Lower lobe of right lung (tissue), 2 donors: ENCODE data around the gene SYNM. TPM values are rescaled to one million over a fixed set of nuclear protein-coding genes. Genes with fewer than 3 reads are reported as not detected.

ENCODE experiments used
- ATAC-seq, 2 donors: fragments of 200-7000 bp; cut with Tn5 transposase; one replicate each; pipeline ENCODE4 v1.9.1; 2020 to 2022; ENCODE audit warnings: mild to moderate bottlenecking in 2 of 2, moderate library complexity in 2 of 2
- DNase-seq: peaks from one replicate; pipeline ENCODE4 v3.0.0-alpha.2; 2020
- H3K27ac ChIP-seq: fragments of 200-600 bp; one replicate; pipeline ENCODE4 v1.8.0; 2022
- H3K27me3 ChIP-seq: fragments of 200-600 bp; one replicate; pipeline ENCODE4 v1.8.0; 2022; ENCODE audit warnings: low read depth
- H3K36me3 ChIP-seq: fragments of 200-600 bp; one replicate; pipeline ENCODE4 v1.8.0; 2022; ENCODE audit warnings: mild to moderate bottlenecking
- H3K4me1 ChIP-seq: fragments of 200-600 bp; one replicate; pipeline ENCODE4 v1.8.0; 2022
- H3K4me3 ChIP-seq: fragments of 200-600 bp; one replicate; pipeline ENCODE4 v1.8.0; 2022; ENCODE audit warnings: mild to moderate bottlenecking
- H3K9me3 ChIP-seq: fragments of 200-600 bp; one replicate; pipeline ENCODE4 v1.8.0; 2022
- CTCF ChIP-seq: fragments of 200-600 bp; IDR thresholded peaks from one replicate; pipeline ENCODE4 v1.8.0; 2022; ENCODE audit warnings: antibody characterized with exemption, mild to moderate bottlenecking
- intact Hi-C: fragments of 100-400 bp; cut with DNase I; formaldehyde crosslinking; loops from one replicate; pipeline ENCODE4 v1.11.0; 2022
- total RNA-seq: library from RNA; stranded (reverse); fragmentation: NEBNext Ultra II Directional; extraction: Animal tissue kit (Norgen Biotek cat#: 25700); gene quantifications from one replicate; pipeline ENCODE4 v1.2.1, GENCODE V29; 2021
- donor health status: DM: no; HTN: yes; CAD: no; lungs with severe emphysema.

The SYNM gene
- total RNA-seq, 1 donor from 2014 or later = 26.8 TPM

GRCh38 chr15:99125061-99125891 is 20.4 kb downstream of the SYNM start:
- intact Hi-C loops = no loop called here
- no peak for TF ChIP-seq CTCF
- peak; percentile 37 for DNase-seq
- no peaks in the 10 kb centered on the region for H3K36me3 ChIP-seq
- ATAC-seq = no peak
- H3K27ac ChIP-seq = no peak overlapping the region
- H3K9me3 ChIP-seq = no peaks in the 10 kb centered on the region
- H3K4me3 ChIP-seq = no peak overlapping the region
- no peaks in the 10 kb centered on the region for H3K27me3 ChIP-seq
- H3K4me1 ChIP-seq = peaks cover 22% of the 10 kb centered on the region

- Histone ChIP-seq H3K27me3 (no peaks in the 10 kb centered on the region), H3K4me3 (no peak overlapping the region), H3K27ac (no peak overlapping the region), H3K4me1 (peaks cover 22% of the 10 kb centered on the region), H3K9me3 (no peaks in the 10 kb centered on the region), H3K36me3 (no peaks in the 10 kb centered on the region)
- DNase-seq (peak; percentile 40), ATAC-seq (no peak)
- TF ChIP-seq CTCF = no peak
- intact Hi-C loops = no loop called here
These were observed 21.3 kb downstream of the SYNM start for GRCh38 chr15:99126131-99126588.

GRCh38 chr15:99126930-99127329 is 22.1 kb downstream of the SYNM start:
- Histone ChIP-seq H3K36me3 (no peaks in the 10 kb centered on the region), H3K4me3 (no peak overlapping the region), H3K4me1 (peaks cover 22% of the 10 kb centered on the region), H3K27me3 (no peaks in the 10 kb centered on the region), H3K9me3 (no peaks in the 10 kb centered on the region), H3K27ac (no peak overlapping the region)
- ATAC-seq = no peak
- peak; percentile 14 for DNase-seq
- intact Hi-C loops = no loop called here
- no peak for TF ChIP-seq CTCF

- Histone ChIP-seq H3K27me3 (no peaks in the 10 kb centered on the region), H3K9me3 (no peaks in the 10 kb centered on the region), H3K27ac (no peak overlapping the region), H3K36me3 (no peaks in the 10 kb centered on the region), H3K4me3 (no peak overlapping the region), H3K4me1 (peaks cover 22% of the 10 kb centered on the region)
- DNase-seq = no peak
- intact Hi-C loops = no loop called here
- no peak for ATAC-seq
- no peak for TF ChIP-seq CTCF
These were observed 22.9 kb downstream of the SYNM start for GRCh38 chr15:99127773-99128172.

- no peak for TF ChIP-seq CTCF
- Histone ChIP-seq H3K27ac (no peak overlapping the region), H3K4me3 (no peak overlapping the region), H3K9me3 (no peaks in the 10 kb centered on the region), H3K4me1 (peaks cover 17% of the 10 kb centered on the region), H3K36me3 (no peaks in the 10 kb centered on the region), H3K27me3 (no peaks in the 10 kb centered on the region)
- DNase-seq = peak; percentile 23
- intact Hi-C loops = no loop called here
- ATAC-seq = no peak
These were observed 23.5 kb downstream of the SYNM start for GRCh38 chr15:99128411-99128810.
